GM19455 (cell line): ENCODE results near the gene POU2F2.
"Not testable (repeated sequence)": the region's sequence is repeated elsewhere in the genome, so short reads cannot be mapped to it uniquely, and the experiment has no call there.

Source experiments
- ATAC-seq: cut with Tn5 transposase; IDR thresholded peaks from one replicate; pipeline ENCODE4 v1.9.1; 2021; ENCODE audit not compliant: unreplicated experiment

The POU2F2 gene

GRCh38 chr19:42065051-42065450 lies 67.2 kb downstream of the POU2F2 start:
- ATAC-seq = no peak

- ATAC-seq = no peak
Measured at GRCh38 chr19:42064432-42064831, 67.8 kb downstream of the POU2F2 start.

DNA sequence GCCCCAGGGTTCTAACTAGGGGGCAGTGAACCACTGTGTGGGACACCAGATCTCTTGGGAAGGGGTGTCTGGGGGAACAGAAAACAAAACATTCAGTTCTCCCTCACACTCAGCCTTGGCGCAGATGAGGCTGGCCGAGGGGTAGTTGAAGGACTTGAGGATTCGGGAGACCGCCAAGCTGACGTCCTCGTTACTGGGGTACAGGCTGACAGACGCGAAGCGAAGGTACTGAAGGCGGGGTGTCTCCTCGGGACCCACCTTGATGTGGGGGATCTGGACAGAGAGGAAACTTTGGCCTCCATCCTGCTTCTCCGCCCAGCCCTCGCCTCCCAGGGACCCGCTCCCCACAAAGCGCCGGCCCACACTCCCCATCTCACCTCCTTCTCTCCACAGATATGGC lies 69.9 kb downstream of the POU2F2 start:
- ATAC-seq = no peak

GRCh38 chr19:42060117-42060516 lies 72.1 kb downstream of the POU2F2 start:
- no peak for ATAC-seq

GRCh38 chr19:42059196-42059595 lies 73.0 kb downstream of the POU2F2 start:
- no peak for ATAC-seq

DNA sequence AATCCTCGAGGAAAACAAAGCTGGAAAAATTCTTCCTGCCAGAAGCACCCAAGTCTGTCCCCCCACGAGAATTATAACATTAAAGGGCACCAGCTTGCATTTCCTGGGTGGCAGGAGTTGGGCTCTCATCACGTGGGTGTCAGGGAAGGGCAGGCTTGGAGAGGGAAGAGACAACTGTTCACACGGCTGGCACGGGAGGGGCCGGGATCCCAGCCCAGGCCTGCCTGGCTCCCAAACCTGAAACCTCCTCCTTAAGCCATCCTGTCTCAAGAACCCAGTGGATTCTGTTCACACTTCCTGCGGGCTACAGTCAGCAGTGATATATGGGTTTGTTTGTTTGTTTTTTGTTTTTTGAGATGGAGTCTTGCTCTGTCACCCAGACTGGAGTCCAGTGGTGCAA lies 74.4 kb downstream of the POU2F2 start:
- no peak for ATAC-seq

DNA sequence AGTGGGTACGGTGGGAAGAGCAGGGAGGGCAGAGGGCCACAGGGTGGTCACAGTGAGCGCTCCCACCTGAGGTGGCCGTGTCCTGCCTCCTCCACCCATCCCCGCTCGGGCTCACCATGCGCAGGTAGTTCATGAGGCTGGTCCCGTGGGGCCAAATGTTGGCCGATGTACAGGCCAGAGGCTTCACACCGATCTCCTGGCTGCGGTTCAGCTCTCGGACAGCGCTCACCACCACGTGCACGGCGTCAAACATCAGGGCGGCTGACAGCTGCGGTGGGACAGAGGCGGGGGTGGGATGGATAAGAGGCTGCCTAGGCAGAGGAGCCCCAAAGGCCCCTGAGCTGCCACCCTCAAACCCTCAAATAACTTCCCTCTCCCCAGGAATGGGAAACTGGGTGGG lies 78.0 kb downstream of the POU2F2 start:
- no peak for ATAC-seq

- no peak for ATAC-seq
Measured at GRCh38 chr19:42053037-42053935, 79.0 kb downstream of the POU2F2 start.

DNA sequence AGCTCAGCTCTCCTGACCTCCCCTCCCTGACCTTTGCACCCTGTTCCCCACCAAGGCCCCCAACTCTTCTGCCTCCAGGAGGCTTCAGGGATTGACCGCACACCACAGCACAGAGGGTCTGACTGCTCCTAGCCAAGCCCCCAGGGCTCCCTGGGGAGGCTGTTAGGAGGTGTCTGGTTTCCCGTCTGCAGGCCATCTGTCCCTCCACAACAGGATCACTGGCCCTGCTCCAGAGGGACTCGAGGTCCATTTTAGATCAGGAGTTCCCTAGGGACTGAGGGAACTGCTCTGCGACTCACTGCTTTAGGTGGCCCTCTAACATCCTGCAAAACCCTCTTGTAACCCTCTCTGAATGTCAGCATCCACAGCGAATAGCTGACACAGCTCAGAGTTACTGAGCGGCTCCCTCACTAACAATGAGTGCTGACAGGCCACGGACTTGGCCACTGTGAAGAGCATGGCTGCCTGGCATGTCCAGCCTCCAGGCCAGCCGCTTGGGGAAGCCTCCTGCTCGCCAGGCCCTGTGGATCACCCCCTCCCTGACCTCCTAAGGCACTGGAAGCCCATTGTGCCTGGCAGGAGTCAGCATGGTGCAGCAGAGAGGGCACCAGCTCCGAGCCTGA lies 79.9 kb downstream of the POU2F2 start:
- ATAC-seq = no peak

DNA sequence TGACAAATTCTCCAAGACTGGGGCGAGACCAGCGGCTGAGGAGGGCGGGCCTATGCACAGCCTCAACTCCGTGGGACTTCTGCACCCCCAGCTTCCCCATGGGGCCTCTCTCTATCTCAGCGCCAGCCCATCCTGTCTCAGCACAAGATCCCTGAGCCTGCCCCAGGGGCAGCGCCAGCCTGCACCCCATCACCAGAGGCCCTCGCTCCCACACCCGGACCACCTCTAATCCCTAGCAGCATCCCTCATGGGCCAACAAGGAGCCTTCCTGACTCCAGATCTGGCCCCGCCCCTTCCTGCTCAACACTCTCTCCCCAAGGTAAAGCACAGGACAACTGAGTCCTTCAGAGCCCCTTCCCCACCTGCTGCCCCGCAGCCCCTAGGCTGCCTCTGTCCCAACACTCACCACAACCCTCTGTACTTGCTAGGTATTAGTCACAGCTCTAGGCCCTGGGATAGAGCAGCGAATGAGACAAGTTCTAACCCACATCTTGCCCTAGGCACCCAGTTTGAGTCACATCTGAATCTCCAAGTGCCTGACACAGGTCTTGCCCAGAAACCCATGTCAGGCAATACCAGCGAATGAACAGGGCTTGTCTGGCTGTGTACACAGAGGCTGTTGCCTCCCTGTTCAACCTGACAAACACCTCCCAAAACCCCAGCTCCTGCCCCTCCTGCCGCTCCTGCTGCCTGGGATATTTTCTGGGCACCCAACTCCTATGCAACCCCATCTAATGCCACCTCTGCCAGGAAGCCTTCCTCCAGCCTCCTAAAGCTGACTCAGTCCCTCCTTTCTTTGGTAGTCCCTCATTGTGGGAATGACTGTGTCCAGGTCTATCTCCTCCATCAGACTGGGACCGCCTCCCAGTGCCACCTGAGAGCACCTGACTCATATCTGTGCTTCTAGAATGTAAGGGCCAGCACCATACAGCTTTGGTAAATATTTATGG lies 80.8 kb downstream of the POU2F2 start:
- no peak for ATAC-seq

DNA sequence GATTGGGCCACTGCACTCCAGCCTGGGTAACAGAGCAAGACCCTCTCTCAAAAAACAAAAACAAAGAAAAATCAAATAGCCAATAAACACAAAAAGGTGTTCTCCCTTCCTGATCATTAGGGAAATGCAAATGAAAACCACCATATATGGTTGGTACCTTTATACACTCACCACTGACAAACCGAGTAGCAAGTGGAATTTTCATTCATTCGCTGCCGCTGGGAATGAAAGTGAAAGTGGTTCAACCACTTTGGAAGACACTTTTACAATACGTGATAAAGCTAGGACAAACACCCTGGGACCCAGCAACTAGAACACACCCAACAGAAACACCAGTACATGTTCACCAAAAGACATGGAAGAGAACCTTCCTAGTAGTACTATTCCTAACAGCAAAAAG lies 83.3 kb downstream of the POU2F2 start:
- no peak for ATAC-seq

DNA sequence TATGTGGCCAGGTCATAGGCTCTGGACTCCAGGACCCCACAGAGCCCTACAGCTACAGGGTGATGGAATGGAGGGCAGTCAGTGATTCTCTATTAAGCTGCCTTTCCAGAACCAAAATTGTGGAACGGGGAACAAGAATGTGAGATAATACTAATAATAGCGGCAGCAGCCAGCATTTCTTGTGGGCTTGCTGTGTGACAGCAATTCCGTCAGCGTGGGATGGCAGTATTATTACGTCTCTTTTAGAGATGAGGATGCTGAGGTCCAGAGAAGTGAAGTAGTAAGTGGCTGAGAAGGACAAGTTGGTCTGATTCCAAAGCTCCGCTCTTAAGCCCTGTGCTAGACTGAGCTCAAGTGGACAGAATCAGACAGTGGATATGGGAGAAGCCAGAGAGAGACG lies 86.7 kb downstream of the POU2F2 start:
- ATAC-seq = no peak

- ATAC-seq = no peak
Measured at GRCh38 chr19:42042455-42043170, 89.6 kb downstream of the POU2F2 start.

GRCh38 chr19:42040491-42040890 lies 91.8 kb downstream of the POU2F2 start:
- not testable (repeated sequence) for ATAC-seq

- no peak for ATAC-seq
Measured at GRCh38 chr19:42040031-42040430, 92.2 kb downstream of the POU2F2 start.

DNA sequence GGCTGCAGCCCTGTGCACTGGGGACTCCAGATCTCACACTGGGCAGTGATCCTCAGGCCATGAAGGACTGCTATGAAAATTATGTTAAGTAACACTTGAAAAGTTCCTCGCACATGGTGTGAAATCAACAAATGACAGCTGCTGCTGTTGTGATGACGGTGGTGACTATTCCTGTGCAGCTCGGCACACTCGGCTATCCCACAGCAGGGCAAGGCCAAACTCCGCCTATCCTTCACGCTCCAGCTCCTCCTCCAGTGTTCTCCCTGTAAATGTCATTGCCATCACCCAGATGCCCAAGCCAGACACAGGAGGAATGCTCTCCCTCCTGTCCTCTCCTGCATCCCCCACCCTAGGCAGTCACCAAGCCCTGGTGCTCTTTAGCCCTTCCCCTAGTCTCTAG lies 93.6 kb downstream of the POU2F2 start:
- ATAC-seq = no peak

- ATAC-seq = no peak
Measured at GRCh38 chr19:42037649-42038048, 94.6 kb downstream of the POU2F2 start.
